Measurements from ENCODE around the gene FAIM2. TPM values are rescaled to one million over a fixed set of nuclear protein-coding genes. Genes with fewer than 3 reads are reported as not detected.
A peak's percentile ranks its signal among the peaks of the same experiment; 100 is the strongest.

The FAIM2 gene
- total and polyA plus RNA-seq, 2 experiments from 2014 or later, result 0.61 to 2.0 TPM

GRCh38 chr12:49893753-49894750, 9.6 kb downstream of the FAIM2 start:
- no peaks in the 10 kb centered on the region for H3F3A ChIP-seq (replicated peaks; ENCODE audit: low read depth)
- H3K27ac Mint-ChIP-seq, result no peak overlapping the region
- H3K27me3 Mint-ChIP-seq (ENCODE audit: insufficient read depth, low read depth, poor library complexity), result peaks cover 14% of the 10 kb centered on the region
- DNase-seq (ENCODE audit: low spot score), result no peak
- H3K4me1 Mint-ChIP-seq, result peaks cover 15% of the 10 kb centered on the region
- no peak overlapping the region for H3K4me3 Mint-ChIP-seq
- no peak overlapping the region for H3K4me3 ChIP-seq
- TF ChIP-seq NANOG (IDR thresholded peaks at IDR 0.05; ENCODE audit: borderline replicate concordance) (no peak), JUNB (IDR thresholded peaks at IDR 0.05; ENCODE audit: unreplicated experiment) (no peak), CREB1 (CRISPR knock-in tag; IDR thresholded peaks at IDR 0.05; ENCODE audit: low read depth) (no peak), ETS1 (IDR thresholded peaks at IDR 0.05) (no peak), ZNF462 (CRISPR knock-in tag; IDR thresholded peaks at IDR 0.05) (no peak), EZH2 (IDR thresholded peaks at IDR 0.05; ENCODE audit: low read depth, unreplicated experiment) (no peak), ZNF114 (CRISPR knock-in tag; IDR thresholded peaks at IDR 0.05) (no peak), EZH2phosphoT487 (IDR thresholded peaks at IDR 0.05; ENCODE audit: unreplicated experiment) (no peak), STAT1 (IDR thresholded peaks at IDR 0.05; ENCODE audit: unreplicated experiment) (no peak), ZNF331 (CRISPR knock-in tag; IDR thresholded peaks at IDR 0.05; ENCODE audit: low read depth) (no peak), POLR2AphosphoS5 (IDR thresholded peaks at IDR 0.05; ENCODE audit: low read depth) (no peak)
- TF ChIP-seq, protein P1, sequence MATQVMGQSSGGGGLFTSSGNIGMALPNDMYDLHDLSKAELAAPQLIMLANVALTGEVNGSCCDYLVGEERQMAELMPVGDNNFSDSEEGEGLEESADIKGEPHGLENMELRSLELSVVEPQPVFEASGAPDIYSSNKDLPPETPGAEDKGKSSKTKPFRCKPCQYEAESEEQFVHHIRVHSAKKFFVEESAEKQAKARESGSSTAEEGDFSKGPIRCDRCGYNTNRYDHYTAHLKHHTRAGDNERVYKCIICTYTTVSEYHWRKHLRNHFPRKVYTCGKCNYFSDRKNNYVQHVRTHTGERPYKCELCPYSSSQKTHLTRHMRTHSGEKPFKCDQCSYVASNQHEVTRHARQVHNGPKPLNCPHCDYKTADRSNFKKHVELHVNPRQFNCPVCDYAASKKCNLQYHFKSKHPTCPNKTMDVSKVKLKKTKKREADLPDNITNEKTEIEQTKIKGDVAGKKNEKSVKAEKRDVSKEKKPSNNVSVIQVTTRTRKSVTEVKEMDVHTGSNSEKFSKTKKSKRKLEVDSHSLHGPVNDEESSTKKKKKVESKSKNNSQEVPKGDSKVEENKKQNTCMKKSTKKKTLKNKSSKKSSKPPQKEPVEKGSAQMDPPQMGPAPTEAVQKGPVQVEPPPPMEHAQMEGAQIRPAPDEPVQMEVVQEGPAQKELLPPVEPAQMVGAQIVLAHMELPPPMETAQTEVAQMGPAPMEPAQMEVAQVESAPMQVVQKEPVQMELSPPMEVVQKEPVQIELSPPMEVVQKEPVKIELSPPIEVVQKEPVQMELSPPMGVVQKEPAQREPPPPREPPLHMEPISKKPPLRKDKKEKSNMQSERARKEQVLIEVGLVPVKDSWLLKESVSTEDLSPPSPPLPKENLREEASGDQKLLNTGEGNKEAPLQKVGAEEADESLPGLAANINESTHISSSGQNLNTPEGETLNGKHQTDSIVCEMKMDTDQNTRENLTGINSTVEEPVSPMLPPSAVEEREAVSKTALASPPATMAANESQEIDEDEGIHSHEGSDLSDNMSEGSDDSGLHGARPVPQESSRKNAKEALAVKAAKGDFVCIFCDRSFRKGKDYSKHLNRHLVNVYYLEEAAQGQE (IDR thresholded peaks at IDR 0.05; ENCODE audit: unreplicated experiment), result no peak
- TF ChIP-seq, protein P2, sequence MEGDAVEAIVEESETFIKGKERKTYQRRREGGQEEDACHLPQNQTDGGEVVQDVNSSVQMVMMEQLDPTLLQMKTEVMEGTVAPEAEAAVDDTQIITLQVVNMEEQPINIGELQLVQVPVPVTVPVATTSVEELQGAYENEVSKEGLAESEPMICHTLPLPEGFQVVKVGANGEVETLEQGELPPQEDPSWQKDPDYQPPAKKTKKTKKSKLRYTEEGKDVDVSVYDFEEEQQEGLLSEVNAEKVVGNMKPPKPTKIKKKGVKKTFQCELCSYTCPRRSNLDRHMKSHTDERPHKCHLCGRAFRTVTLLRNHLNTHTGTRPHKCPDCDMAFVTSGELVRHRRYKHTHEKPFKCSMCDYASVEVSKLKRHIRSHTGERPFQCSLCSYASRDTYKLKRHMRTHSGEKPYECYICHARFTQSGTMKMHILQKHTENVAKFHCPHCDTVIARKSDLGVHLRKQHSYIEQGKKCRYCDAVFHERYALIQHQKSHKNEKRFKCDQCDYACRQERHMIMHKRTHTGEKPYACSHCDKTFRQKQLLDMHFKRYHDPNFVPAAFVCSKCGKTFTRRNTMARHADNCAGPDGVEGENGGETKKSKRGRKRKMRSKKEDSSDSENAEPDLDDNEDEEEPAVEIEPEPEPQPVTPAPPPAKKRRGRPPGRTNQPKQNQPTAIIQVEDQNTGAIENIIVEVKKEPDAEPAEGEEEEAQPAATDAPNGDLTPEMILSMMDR (conservative IDR thresholded peaks at IDR 0.05; ENCODE audit: low read depth in 2 of 2), result no peak
- 0 out of 2 replicates have a peak overlapping the region, but pooled peaks have one; percentile 32 for H3K4me2 ChIP-seq
- no peak overlapping the region for H3K27ac ChIP-seq (ENCODE audit: low read depth)
- no peaks in the 10 kb centered on the region for H4K20me1 ChIP-seq (replicated peaks; ENCODE audit: insufficient read depth)
- H3K27me3 ChIP-seq (ENCODE audit: insufficient read depth), result no peaks in the 10 kb centered on the region
- no peaks in the 10 kb centered on the region for H3K79me2 ChIP-seq (replicated peaks; ENCODE audit: insufficient read depth)
- peak; percentile 21 for ATAC-seq
- peak overlapping the region; percentile 28; the same call in 1 of the 2 replicates for H2AFZ ChIP-seq
- H3K36me3 ChIP-seq (ENCODE audit: insufficient read depth), result no peaks in the 10 kb centered on the region
- H3K9me2 ChIP-seq (ENCODE audit: insufficient read depth), result no peaks in the 10 kb centered on the region
- H3K4me1 ChIP-seq (ENCODE audit: insufficient read depth), result peaks cover 8% of the 10 kb centered on the region; the same call in 1 of the 2 replicates
- no peaks in the 10 kb centered on the region for H3K9me3 Mint-ChIP-seq
- H3K36me3 Mint-ChIP-seq (ENCODE audit: low read depth), result no peaks in the 10 kb centered on the region

All from GM23338 (cell line).